HepG2 (cell line): ENCODE data around the gene DKKL1.

Experiments
- ARNTL ChIP-seq: sonication (generic); formaldehyde crosslinking; IDR thresholded peaks from 2 replicates; pipeline ENCODE4 v1.4.0; 2020; ENCODE audit warnings: mild to moderate bottlenecking, missing genetic modification reagents
- CTCF ChIP-seq: sonication (generic); formaldehyde crosslinking; IDR thresholded peaks from 2 replicates; pipeline ENCODE4 v1.5.0; 2020; ENCODE audit warnings: mild to moderate bottlenecking, missing genetic modification reagents, moderate library complexity
- EZH2 ChIP-seq: conservative IDR thresholded peaks from 2 replicates; pipeline ENCODE4 v1.6.1; 2012; ENCODE audit warnings: mild to moderate bottlenecking, low read depth, low read length, moderate library complexity
- HOXA7 ChIP-seq: sonication (generic); formaldehyde crosslinking; IDR thresholded peaks from 2 replicates; pipeline ENCODE4 v1.8.1; 2022; ENCODE audit warnings: mild to moderate bottlenecking, missing genetic modification reagents, moderate library complexity
- PLSCR1 ChIP-seq: sonication (generic); formaldehyde crosslinking; IDR thresholded peaks from 2 replicates; pipeline ENCODE4 v1.5.0; 2020; ENCODE audit warnings: missing genetic modification reagents, mild to moderate bottlenecking, borderline replicate concordance
- POLR2A ChIP-seq, 2 experiments: IDR thresholded peaks; 2 replicates each; pipeline ENCODE4 v1.6.1; 2011; ENCODE audit warnings: low read depth in 2 of 2, low read length in 2 of 2, mild to moderate bottlenecking in 1 of 2, moderate library complexity in 1 of 2; ENCODE audit not compliant: insufficient read depth in 1 of 2
- USF2 ChIP-seq, 2 experiments: sonication (generic) in 1 of 2; formaldehyde crosslinking in 1 of 2; IDR thresholded peaks; 2 replicates each; pipeline versions ENCODE4 v1.5.1 to v1.6.1; 2011 to 2020; ENCODE audit warnings: borderline replicate concordance in 1 of 2, low read depth in 1 of 2, low read length in 1 of 2, mild to moderate bottlenecking in 1 of 2, missing genetic modification reagents in 1 of 2, moderate library complexity in 1 of 2
- ZMYM4 ChIP-seq: sonication (generic); formaldehyde crosslinking; IDR thresholded peaks from 2 replicates; pipeline ENCODE4 v1.8.1; 2023; ENCODE audit warnings: mild to moderate bottlenecking, missing genetic modification reagents
- ZNF207 ChIP-seq: fragments of 450-650 bp; IDR thresholded peaks from 2 replicates; pipeline ENCODE4 v1.6.1; 2016; ENCODE audit warnings: antibody characterized with exemption, borderline replicate concordance
- ZNF616 ChIP-seq: sonication (generic); formaldehyde crosslinking; IDR thresholded peaks from 2 replicates; pipeline ENCODE4 v1.5.0; 2020; ENCODE audit warnings: low read depth, mild to moderate bottlenecking, missing genetic modification reagents

GRCh38 chr19:49361438-49362047, 2.1 kb upstream of the DKKL1 start:
- TF ChIP-seq POLR2A (IDR thresholded peaks at IDR 0.05; ENCODE audit: insufficient read depth in 1 of 2, low read depth in 2 of 2, low read length in 2 of 2) (0 out of 4 replicates have a peak, but pooled peaks have one; percentile 20 to 24), ZMYM4 (CRISPR knock-in tag) (no peak), HOXA7 (CRISPR knock-in tag) (no peak), ZNF616 (CRISPR knock-in tag) (no peak), USF2 (IDR thresholded peaks at IDR 0.05; ENCODE audit: low read depth, low read length) (no peak), USF2 (CRISPR knock-in tag; IDR thresholded peaks at IDR 0.05; ENCODE audit: borderline replicate concordance) (no peak), PLSCR1 (CRISPR knock-in tag) (no peak), EZH2 (no peak), CTCF (CRISPR knock-in tag) (no peak), ZNF207 (no peak), ARNTL (CRISPR knock-in tag) (no peak)
